DND-41 (cell line): ENCODE measurements around the gene DNAH10.

Experiments
- EZH2 ChIP-seq: IDR thresholded peaks from 3 replicates; pipeline ENCODE4 v1.6.1; 2012; ENCODE audit warnings: borderline replicate concordance, low read depth, mild to moderate bottlenecking, moderate library complexity, low read length, inconsistent platforms; ENCODE audit not compliant: severe bottlenecking
- TF ChIP-seq, protein P1 (sequence below): IDR thresholded peaks from 2 replicates; pipeline ENCODE4 v1.5.1; 2012; ENCODE audit warnings: borderline replicate concordance, low read length, moderate library complexity, mild to moderate bottlenecking; ENCODE audit not compliant: poor library complexity, severe bottlenecking; ENCODE audit errors: extremely low read depth

- TF ChIP-seq, protein P1, sequence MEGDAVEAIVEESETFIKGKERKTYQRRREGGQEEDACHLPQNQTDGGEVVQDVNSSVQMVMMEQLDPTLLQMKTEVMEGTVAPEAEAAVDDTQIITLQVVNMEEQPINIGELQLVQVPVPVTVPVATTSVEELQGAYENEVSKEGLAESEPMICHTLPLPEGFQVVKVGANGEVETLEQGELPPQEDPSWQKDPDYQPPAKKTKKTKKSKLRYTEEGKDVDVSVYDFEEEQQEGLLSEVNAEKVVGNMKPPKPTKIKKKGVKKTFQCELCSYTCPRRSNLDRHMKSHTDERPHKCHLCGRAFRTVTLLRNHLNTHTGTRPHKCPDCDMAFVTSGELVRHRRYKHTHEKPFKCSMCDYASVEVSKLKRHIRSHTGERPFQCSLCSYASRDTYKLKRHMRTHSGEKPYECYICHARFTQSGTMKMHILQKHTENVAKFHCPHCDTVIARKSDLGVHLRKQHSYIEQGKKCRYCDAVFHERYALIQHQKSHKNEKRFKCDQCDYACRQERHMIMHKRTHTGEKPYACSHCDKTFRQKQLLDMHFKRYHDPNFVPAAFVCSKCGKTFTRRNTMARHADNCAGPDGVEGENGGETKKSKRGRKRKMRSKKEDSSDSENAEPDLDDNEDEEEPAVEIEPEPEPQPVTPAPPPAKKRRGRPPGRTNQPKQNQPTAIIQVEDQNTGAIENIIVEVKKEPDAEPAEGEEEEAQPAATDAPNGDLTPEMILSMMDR, result no peak
- TF ChIP-seq EZH2, result no peak
These were observed 125.0 kb downstream of the DNAH10 start for GRCh38 chr12:123886931-123887582.
